LNCAP (cell line): ENCODE data around the gene NKIRAS1.

Experiments
- CTCF ChIP-seq: fragments of 450-650 bp; IDR thresholded peaks from 2 replicates; pipeline ENCODE4 v1.5.1; 2017; ENCODE audit warnings: mild to moderate bottlenecking

NKIRAS1 gene

GRCh38 chr3:23916886-23917678 lies at the start of gene NKIRAS1, which contains the start of gene RPL15:
Gene NKIRAS1, minus strand, starts transcription at chr3:23916990. Its CDS starts 6,086 bp downstream, at chr3:23910904.
Gene RPL15, plus strand, starts transcription at chr3:23917132. Its CDS starts 728 bp downstream, at chr3:23917860.
- TF ChIP-seq CTCF = no peak

- no peak for TF ChIP-seq CTCF
Measured at GRCh38 chr3:23966328-23966727, 49.5 kb upstream of the NKIRAS1 start.

GRCh38 chr3:23964537-23965235 lies 47.9 kb upstream of the NKIRAS1 start:
- TF ChIP-seq CTCF = no peak; the same call in 1 of the 2 replicates

GRCh38 chr3:23961913-23962312 lies 45.1 kb upstream of the NKIRAS1 start:
- TF ChIP-seq CTCF = no peak

- TF ChIP-seq CTCF = no peak
Measured at GRCh38 chr3:23961066-23961465, 44.3 kb upstream of the NKIRAS1 start.

GRCh38 chr3:23960649-23961048 lies 43.9 kb upstream of the NKIRAS1 start:
- no peak for TF ChIP-seq CTCF

- TF ChIP-seq CTCF = no peak
Measured at GRCh38 chr3:23959135-23959900, 42.5 kb upstream of the NKIRAS1 start.
